Measurements from ENCODE around the gene PRR20A.

PRR20A gene

DNA sequence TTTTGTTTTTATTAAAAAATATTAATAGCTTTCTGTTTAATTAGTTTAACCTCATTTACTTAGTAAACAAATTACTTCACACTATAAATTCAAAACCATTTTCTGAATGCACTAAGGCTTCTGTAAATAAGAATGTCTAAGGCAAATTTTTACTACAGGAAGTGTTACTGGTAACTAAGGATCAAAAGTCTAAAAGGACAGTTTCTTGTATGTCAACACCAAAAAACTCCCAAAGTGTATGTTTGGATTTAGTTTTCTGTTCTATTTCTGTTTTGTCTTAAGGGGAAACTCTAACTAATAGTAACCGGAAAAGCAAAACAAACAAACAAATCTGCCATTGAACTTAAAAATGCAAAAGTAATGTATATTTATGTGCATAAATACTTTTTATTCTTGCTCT, 50.9 kb downstream of the PRR20A start:
- no peak for TF ChIP-seq ZFX (IDR thresholded peaks at IDR 0.05)
- TF ChIP-seq, protein P1, sequence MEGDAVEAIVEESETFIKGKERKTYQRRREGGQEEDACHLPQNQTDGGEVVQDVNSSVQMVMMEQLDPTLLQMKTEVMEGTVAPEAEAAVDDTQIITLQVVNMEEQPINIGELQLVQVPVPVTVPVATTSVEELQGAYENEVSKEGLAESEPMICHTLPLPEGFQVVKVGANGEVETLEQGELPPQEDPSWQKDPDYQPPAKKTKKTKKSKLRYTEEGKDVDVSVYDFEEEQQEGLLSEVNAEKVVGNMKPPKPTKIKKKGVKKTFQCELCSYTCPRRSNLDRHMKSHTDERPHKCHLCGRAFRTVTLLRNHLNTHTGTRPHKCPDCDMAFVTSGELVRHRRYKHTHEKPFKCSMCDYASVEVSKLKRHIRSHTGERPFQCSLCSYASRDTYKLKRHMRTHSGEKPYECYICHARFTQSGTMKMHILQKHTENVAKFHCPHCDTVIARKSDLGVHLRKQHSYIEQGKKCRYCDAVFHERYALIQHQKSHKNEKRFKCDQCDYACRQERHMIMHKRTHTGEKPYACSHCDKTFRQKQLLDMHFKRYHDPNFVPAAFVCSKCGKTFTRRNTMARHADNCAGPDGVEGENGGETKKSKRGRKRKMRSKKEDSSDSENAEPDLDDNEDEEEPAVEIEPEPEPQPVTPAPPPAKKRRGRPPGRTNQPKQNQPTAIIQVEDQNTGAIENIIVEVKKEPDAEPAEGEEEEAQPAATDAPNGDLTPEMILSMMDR (conservative IDR thresholded peaks at IDR 0.05): no peak
- no peak overlapping the region for H3K27ac ChIP-seq
